Kidney epithelial cell (primary cell): Measurements from ENCODE around the gene GET3. TPM values are rescaled to one million over a fixed set of nuclear protein-coding genes. Genes with fewer than 3 reads are reported as not detected.
A peak's percentile ranks its signal among the peaks of the same experiment; 100 is the strongest.

ENCODE experiments used
- DNase-seq: peaks from one replicate; pipeline ENCODE4 v3.0.0-alpha.2; 2010; ENCODE audit warnings: low read depth
- H3K27me3 ChIP-seq: 2 replicates; pipeline ENCODE4 v1.6.0; 2011; ENCODE audit warnings: low read length; ENCODE audit not compliant: control insufficient read depth, insufficient read depth
- H3K36me3 ChIP-seq: 2 replicates; pipeline ENCODE4 v1.5.1; 2011; ENCODE audit warnings: low read length; ENCODE audit not compliant: control insufficient read depth, insufficient read depth
- H3K4me3 ChIP-seq: 2 replicates; pipeline ENCODE4 v1.5.1; 2011; ENCODE audit warnings: low read depth, mild to moderate bottlenecking, control low read depth, low read length
- CTCF ChIP-seq: IDR thresholded peaks from 2 replicates; pipeline ENCODE4 v1.5.1; 2011; ENCODE audit warnings: mild to moderate bottlenecking, moderate library complexity, low read length, control low read depth, inconsistent platforms; ENCODE audit not compliant: insufficient read depth, poor library complexity, severe bottlenecking
- total RNA-seq: library from RNA; depleted of rRNA; stranded (reverse); fragments of >200 nt; gene quantifications from 2 replicates; pipeline ENCODE4 v1.2.3, GENCODE V29; 2015

Gene GET3
- total RNA-seq, 1 donor from 2014 or later, result 146 TPM

GRCh38 chr19:12778017-12778904 lies 41.0 kb downstream of the GET3 start:
- H3K27me3 ChIP-seq, result no peaks in the 10 kb centered on the region
- TF ChIP-seq CTCF, result no peak
- H3K36me3 ChIP-seq, result no peaks in the 10 kb centered on the region
- DNase-seq, result no peak
- peak overlapping the region; percentile 51 for H3K4me3 ChIP-seq

GRCh38 chr19:12778905-12779161 lies 41.5 kb downstream of the GET3 start:
- Histone ChIP-seq H3K36me3 (no peaks in the 10 kb centered on the region), H3K4me3 (no peak overlapping the region), H3K27me3 (no peaks in the 10 kb centered on the region)
- TF ChIP-seq CTCF, result no peak
- no peak for DNase-seq

GRCh38 chr19:12779162-12779993 lies 42.1 kb downstream of the GET3 start:
- no peaks in the 10 kb centered on the region for H3K27me3 ChIP-seq
- no peak overlapping the region for H3K4me3 ChIP-seq
- H3K36me3 ChIP-seq, result no peaks in the 10 kb centered on the region
- no peak for DNase-seq
- peak; percentile 11 for TF ChIP-seq CTCF

- peak overlapping the region; percentile 27 for H3K4me3 ChIP-seq
- no peaks in the 10 kb centered on the region for H3K27me3 ChIP-seq
- TF ChIP-seq CTCF, result no peak
- H3K36me3 ChIP-seq, result no peaks in the 10 kb centered on the region
- no peak for DNase-seq
Measured at GRCh38 chr19:12782174-12782423, 44.8 kb downstream of the GET3 start.

GRCh38 chr19:12782424-12783290 lies 45.4 kb downstream of the GET3 start:
- DNase-seq, result no peak
- TF ChIP-seq CTCF, result no peak

More at GRCh38 chr19:12782424-12783290, 45.4 kb downstream of the GET3 start:
- peak overlapping the region; percentile 27 for H3K4me3 ChIP-seq
- no peaks in the 10 kb centered on the region for H3K27me3 ChIP-seq
- no peaks in the 10 kb centered on the region for H3K36me3 ChIP-seq
